Activated CD4-positive, alpha-beta T cell treated with anti-CD3 and anti-CD28 coated beads for 48 hours (primary cell): ENCODE measurements around the gene EML4.
A peak's percentile ranks its signal among the peaks of the same experiment; 100 is the strongest.
"Not testable (repeated sequence)": the region's sequence is repeated elsewhere in the genome, so short reads cannot be mapped to it uniquely, and the experiment has no call there.

ENCODE experiments used
- DNase-seq: peaks from one replicate; pipeline ENCODE4 v3.0.0-alpha.2; 2020

Gene EML4

GRCh38 chr2:42338567-42339190, 169.5 kb downstream of the EML4 start:
- DNase-seq = no peak

- DNase-seq = no peak
Measured at GRCh38 chr2:42339191-42339912, 170.2 kb downstream of the EML4 start.

GRCh38 chr2:42340045-42340937, 171.1 kb downstream of the EML4 start:
- DNase-seq = no peak

GRCh38 chr2:42340938-42341636, 171.9 kb downstream of the EML4 start:
- DNase-seq = no peak

GRCh38 chr2:42342061-42342794, 173.1 kb downstream of the EML4 start:
- no peak for DNase-seq

GRCh38 chr2:42342795-42343241, 173.7 kb downstream of the EML4 start:
- DNase-seq = no peak

- DNase-seq = no peak
Measured at GRCh38 chr2:42345986-42346385, 176.8 kb downstream of the EML4 start.

GRCh38 chr2:42346856-42347255, 177.7 kb downstream of the EML4 start:
- not testable (repeated sequence) for DNase-seq

- DNase-seq = not testable (repeated sequence)
Measured at GRCh38 chr2:42347518-42347917, 178.4 kb downstream of the EML4 start.

GRCh38 chr2:42348113-42348805, 179.1 kb downstream of the EML4 start:
- no peak for DNase-seq

- no peak for DNase-seq
Measured at GRCh38 chr2:42350434-42351063, 181.4 kb downstream of the EML4 start.

GRCh38 chr2:42351864-42352263, 182.7 kb downstream of the EML4 start:
- no peak for DNase-seq

GRCh38 chr2:42353792-42354429, 184.8 kb downstream of the EML4 start:
- DNase-seq = no peak

- no peak for DNase-seq
Measured at GRCh38 chr2:42359304-42359964, 190.3 kb downstream of the EML4 start.

GRCh38 chr2:42359965-42360483, 190.9 kb downstream of the EML4 start:
- no peak for DNase-seq

- no peak for DNase-seq
Measured at GRCh38 chr2:42360493-42360889, 191.3 kb downstream of the EML4 start.

- DNase-seq = peak; percentile 97
Measured at GRCh38 chr2:42360890-42361727, 192.0 kb downstream of the EML4 start, which contains the start of gene COX7A2L. Gene COX7A2L (minus strand): TSS chr2:42361217. CDS start chr2:42361161, 56 bp downstream.

- DNase-seq = no peak
Measured at GRCh38 chr2:42361728-42362283, 192.7 kb downstream of the EML4 start.
